HAP-1 (cell line): ENCODE measurements around the gene MKX.

ENCODE experiments used
- DNase-seq, 2 experiments: peaks; one replicate each; pipeline ENCODE4 v3.0.0-alpha.2; 2016 to 2020; ENCODE audit warnings: low spot score in 2 of 2
- H3K27me3 ChIP-seq: fragments of 250-450 bp; sonication (Bioruptor Pico); 2 replicates; pipeline ENCODE4 v1.5.1; 2020; ENCODE audit warnings: low read depth, mild to moderate bottlenecking, moderate library complexity
- H3K36me3 ChIP-seq: fragments of 250-450 bp; sonication (Bioruptor Pico); replicated peaks from 2 replicates; pipeline ENCODE4 v1.5.1; 2020; ENCODE audit warnings: mild to moderate bottlenecking
- H3K4me1 ChIP-seq: fragments of 250-450 bp; sonication (Bioruptor Pico); 2 replicates; pipeline ENCODE4 v1.5.1; 2020; ENCODE audit warnings: mild to moderate bottlenecking
- H3K4me3 ChIP-seq: fragments of 250-450 bp; sonication (Bioruptor Pico); 2 replicates; pipeline ENCODE4 v1.5.1; 2020; ENCODE audit warnings: mild to moderate bottlenecking, moderate library complexity
- H3K9me3 ChIP-seq: fragments of 250-450 bp; sonication (Bioruptor Pico); 2 replicates; pipeline ENCODE4 v1.5.1; 2020; ENCODE audit warnings: mild to moderate bottlenecking, moderate library complexity
- in situ Hi-C: fragments of 300-500 bp; cut with MboI; formaldehyde crosslinking; loops from 3 replicates; pipeline ENCODE4 v1.14.3; 2020; ENCODE audit warnings: low sequenced_read_pairs, inconsistent platforms, mixed read lengths

The MKX gene

DNA sequence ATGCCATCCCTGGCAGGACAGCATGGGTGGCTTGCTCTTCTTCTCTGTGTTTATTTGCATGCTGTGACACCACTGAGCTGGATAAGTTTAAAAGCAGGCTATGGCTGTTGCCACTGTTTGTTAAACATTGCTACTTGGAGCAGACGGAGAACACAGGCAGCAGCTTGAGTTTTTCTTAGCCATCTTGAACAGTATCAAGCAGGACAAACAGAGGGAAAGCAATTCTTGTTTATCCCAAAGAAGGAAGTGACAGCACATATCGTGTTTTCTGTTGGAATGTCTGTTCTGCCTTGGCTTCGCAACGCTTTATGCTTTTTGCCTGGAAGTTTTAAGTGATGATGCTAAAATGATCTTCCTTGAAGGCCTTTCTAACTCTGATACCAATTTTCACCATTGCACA is 73.8 kb downstream of the MKX start:
- Histone ChIP-seq H3K4me3 (no peak overlapping the region), H3K4me1 (peaks cover 19% of the 10 kb centered on the region), H3K36me3 (no peaks in the 10 kb centered on the region), H3K27me3 (no peaks in the 10 kb centered on the region), H3K9me3 (no peaks in the 10 kb centered on the region)
- no peak for DNase-seq
- in situ Hi-C loops = no loop called here

DNA sequence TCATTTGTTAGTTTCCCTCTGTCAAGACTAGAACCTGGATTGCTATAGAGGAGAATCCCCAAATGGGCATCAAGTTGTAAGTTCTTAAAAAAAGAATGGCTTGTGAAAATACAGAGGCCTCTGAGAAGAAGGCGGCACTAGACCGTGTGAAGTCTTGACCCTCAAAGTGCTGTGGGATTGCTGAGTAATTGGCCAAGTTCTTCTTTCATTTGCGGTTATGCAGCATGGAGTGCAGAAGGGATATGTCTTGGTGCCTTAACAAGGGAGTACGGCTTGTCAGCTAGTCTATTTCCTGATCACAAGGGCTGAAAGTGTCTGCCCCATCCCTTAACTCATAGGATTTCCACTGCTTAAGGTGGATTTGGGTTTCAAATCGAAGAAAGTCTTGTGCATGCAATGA is 81.2 kb downstream of the MKX start:
- Histone ChIP-seq H3K9me3 (no peaks in the 10 kb centered on the region), H3K36me3 (no peaks in the 10 kb centered on the region), H3K27me3 (no peaks in the 10 kb centered on the region), H3K4me1 (no peaks in the 10 kb centered on the region), H3K4me3 (no peak overlapping the region)
- no peak for DNase-seq
- in situ Hi-C loops = no loop called here

DNA sequence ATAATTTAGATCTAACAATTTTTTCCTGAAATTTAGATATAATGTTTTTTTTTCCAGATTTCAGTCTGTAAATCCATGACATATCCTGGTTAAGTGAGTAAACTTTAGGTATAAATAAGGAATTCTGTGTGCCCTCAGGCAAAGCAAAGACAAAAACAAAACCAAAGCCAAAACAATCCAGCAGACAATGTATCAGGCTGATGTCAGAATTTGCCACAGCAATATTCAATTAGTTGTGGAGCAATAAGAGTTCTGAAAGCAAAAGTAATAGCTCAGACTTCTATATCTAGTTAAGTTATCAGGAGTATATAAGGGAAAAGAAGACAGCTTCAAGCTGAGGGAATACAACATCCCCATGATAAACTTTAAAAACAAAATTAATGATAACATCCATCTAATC is 82.0 kb downstream of the MKX start:
- DNase-seq = no peak
- Histone ChIP-seq H3K36me3 (no peaks in the 10 kb centered on the region), H3K4me1 (no peaks in the 10 kb centered on the region), H3K27me3 (no peaks in the 10 kb centered on the region), H3K4me3 (no peak overlapping the region), H3K9me3 (no peaks in the 10 kb centered on the region)
- in situ Hi-C loops = no loop called here

DNA sequence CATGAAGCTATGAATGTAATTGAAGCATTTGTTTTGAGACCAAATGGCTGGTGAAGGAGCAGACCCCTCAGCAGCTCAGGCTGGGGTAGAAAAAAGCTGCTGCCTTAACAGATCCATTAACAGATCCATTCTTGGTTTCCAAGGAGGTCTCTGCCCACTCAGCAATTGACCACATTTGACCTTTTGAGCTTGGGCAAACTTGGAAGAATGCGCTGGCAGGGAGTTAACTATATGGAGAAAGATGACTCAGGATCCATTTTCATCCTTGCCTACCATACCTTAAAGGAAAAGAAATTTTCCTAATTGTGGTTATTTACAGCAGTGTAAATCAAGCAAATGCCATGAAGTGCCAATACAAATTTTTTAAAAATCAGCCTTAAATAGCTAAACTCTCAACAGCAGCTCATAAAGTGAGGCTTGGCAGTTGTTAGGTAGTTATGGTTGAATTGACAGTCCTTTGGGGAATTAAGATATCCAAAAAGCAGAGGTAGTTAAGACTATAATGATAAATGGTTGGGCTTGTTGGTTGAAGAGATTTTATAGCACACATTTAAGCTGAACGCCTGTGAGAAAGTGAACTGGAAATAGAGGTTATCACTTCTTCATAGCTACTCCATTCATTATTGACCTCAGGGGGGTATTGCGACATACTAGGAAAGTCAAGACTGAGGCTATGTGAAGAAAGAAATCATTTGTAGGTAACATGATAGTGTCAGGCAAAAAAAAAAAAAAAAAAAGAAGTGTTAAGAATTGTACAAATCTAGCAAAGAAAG is 83.9 kb downstream of the MKX start:
- H3K4me3 ChIP-seq = no peak overlapping the region
- no peaks in the 10 kb centered on the region for H3K9me3 ChIP-seq
- H3K27me3 ChIP-seq = no peaks in the 10 kb centered on the region
- in situ Hi-C loops = no loop called here
- no peaks in the 10 kb centered on the region for H3K36me3 ChIP-seq
- H3K4me1 ChIP-seq = no peaks in the 10 kb centered on the region
- no peak for DNase-seq

DNA sequence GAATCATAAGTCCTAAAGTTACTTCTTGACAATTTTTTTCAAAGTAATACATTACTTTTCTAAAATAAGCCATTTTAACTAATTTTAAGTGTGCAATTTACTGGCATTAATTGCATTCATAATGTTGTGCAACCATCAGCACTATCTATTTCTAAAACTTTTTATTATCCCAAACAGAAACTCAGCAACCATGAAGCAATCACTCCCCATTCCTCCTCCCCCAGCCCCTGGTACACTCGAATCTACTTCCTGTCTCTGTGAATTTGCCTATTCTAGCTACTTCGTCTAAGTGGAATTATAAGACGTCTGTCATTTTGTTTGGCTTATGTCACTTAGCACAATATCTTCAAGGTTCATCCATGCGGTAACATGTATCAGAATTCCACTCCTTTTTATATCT is 84.9 kb downstream of the MKX start:
- DNase-seq = no peak
- Histone ChIP-seq H3K27me3 (no peaks in the 10 kb centered on the region), H3K4me1 (no peaks in the 10 kb centered on the region), H3K36me3 (no peaks in the 10 kb centered on the region), H3K9me3 (no peaks in the 10 kb centered on the region), H3K4me3 (no peak overlapping the region)
- in situ Hi-C loops = no loop called here

DNA sequence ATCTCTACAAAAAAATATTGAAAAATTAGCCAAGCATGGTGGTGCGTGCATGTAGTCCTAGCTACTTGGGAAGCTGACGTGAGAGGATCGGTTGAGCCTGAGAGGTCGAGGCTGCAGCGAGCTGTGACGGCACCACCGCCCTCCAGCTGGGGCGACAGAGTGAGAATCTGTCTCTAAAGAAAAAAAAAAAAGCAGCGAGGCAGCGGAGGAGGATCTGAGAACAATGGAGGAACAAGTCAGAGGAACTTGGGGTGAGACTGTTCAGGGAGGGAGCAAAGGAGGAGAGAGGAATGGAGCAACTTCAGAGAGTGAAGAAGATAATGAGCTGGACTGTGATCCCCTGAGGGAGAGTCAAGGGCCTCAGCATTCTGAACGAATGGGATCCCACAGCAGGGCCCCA is 85.4 kb downstream of the MKX start:
- no peaks in the 10 kb centered on the region for H3K4me1 ChIP-seq
- no peaks in the 10 kb centered on the region for H3K36me3 ChIP-seq
- H3K9me3 ChIP-seq = no peaks in the 10 kb centered on the region
- no peaks in the 10 kb centered on the region for H3K27me3 ChIP-seq
- DNase-seq = no peak
- no peak overlapping the region for H3K4me3 ChIP-seq
- in situ Hi-C loops = no loop called here

DNA sequence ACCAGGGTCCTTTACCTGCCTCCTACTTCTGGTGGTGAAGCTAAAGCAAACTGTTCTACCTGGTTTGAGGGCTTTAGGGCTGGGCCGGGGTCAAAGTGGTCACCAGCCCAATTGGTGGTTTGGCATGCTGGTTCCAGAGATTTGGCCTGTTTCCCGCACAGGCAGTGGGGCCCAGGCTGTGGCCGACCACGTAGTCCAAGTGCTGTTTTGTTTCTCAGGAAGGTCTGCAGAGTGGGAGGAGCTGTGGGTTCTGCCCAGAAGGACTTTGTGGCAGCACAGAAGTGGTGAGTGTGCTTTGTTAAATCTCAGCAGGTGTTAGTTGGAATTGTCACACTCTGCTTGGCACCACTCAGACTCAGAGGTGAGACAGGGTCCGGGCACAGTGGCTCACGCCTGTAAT is 85.8 kb downstream of the MKX start:
- Histone ChIP-seq H3K4me3 (no peak overlapping the region), H3K36me3 (no peaks in the 10 kb centered on the region), H3K4me1 (no peaks in the 10 kb centered on the region), H3K9me3 (no peaks in the 10 kb centered on the region), H3K27me3 (no peaks in the 10 kb centered on the region)
- in situ Hi-C loops = loop anchor here (10.0 kb wide), 1 partner anchor 105 kb away; no protein-coding TSS in a partner anchor
- no peak for DNase-seq

DNA sequence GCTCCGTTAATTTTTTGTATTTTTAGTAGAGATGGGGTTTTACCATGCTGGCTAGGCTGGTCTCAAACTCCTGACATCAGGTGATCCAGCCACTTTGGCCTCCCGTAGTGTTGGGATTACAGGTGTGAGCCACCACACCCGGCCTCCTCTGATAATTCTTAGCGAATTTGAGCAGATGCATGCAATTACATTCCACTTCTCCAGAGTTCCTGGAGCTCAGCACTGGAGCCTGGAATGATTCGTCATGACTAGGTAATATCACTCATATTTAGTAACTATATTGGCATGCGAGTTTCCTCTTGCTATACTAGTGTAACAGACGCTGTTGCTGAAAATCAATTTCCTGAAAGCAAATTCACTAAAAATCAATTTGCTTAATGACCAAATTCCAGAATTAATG is 86.8 kb downstream of the MKX start:
- in situ Hi-C loops = loop anchor here (10.0 kb wide), 1 partner anchor 104 kb away; no protein-coding TSS in a partner anchor
- no peak for DNase-seq

DNA sequence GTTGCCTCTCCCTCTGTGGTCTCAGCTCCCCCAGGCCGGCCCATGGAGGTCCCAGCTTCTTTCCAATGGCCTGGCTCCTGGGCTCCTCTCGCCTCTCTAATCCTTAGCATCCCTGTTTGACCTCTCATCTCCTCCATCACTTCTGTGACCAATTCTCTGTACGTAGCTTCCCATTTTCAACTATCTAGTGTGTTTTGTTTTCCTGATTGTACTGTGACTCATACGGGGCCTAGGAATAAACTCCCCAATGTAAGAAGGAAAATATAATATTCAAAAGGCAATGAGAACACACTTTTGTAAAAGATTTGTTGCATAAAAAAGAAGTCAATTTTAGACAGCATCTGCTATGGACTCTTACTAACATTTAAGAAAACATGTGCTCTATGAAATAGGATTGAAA is 90.3 kb downstream of the MKX start:
- H3K4me3 ChIP-seq = no peak overlapping the region
- H3K27me3 ChIP-seq = no peaks in the 10 kb centered on the region
- no peaks in the 10 kb centered on the region for H3K9me3 ChIP-seq
- H3K36me3 ChIP-seq = no peaks in the 10 kb centered on the region
- in situ Hi-C loops = loop anchor here (10.0 kb wide), 1 partner anchor 100 kb away; no protein-coding TSS in a partner anchor
- no peak for DNase-seq
- H3K4me1 ChIP-seq = no peaks in the 10 kb centered on the region

More for the DNA sequence above, 86.8 kb downstream of the MKX start:
- Histone ChIP-seq H3K4me3 (no peak overlapping the region), H3K36me3 (no peaks in the 10 kb centered on the region), H3K9me3 (no peaks in the 10 kb centered on the region), H3K4me1 (no peaks in the 10 kb centered on the region), H3K27me3 (no peaks in the 10 kb centered on the region)

DNA sequence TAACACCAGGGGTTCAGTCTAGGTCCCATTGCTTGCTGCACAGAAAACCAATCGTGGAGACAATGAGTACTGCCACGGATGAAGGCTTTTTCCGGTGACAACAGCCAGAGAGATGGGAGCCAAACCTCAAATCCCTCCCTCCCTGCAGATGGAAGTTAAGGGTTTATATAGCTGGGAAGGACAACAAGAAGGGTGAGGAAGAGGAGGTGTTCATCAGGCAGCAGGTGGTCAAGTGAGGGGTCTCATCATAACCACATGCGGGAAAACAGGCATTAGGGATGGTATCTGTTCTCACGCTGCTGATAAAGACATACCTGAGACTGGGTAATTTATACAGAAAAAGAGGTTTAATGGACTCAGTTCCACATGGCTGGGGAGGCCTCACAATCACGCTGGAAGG is 91.3 kb downstream of the MKX start:
- no peak overlapping the region for H3K4me3 ChIP-seq
- H3K9me3 ChIP-seq = no peaks in the 10 kb centered on the region
- in situ Hi-C loops = loop anchor here (10.0 kb wide), 1 partner anchor 99 kb away; no protein-coding TSS in a partner anchor
- H3K27me3 ChIP-seq = no peaks in the 10 kb centered on the region
- DNase-seq = no peak
- H3K36me3 ChIP-seq = no peaks in the 10 kb centered on the region
- no peaks in the 10 kb centered on the region for H3K4me1 ChIP-seq

DNA sequence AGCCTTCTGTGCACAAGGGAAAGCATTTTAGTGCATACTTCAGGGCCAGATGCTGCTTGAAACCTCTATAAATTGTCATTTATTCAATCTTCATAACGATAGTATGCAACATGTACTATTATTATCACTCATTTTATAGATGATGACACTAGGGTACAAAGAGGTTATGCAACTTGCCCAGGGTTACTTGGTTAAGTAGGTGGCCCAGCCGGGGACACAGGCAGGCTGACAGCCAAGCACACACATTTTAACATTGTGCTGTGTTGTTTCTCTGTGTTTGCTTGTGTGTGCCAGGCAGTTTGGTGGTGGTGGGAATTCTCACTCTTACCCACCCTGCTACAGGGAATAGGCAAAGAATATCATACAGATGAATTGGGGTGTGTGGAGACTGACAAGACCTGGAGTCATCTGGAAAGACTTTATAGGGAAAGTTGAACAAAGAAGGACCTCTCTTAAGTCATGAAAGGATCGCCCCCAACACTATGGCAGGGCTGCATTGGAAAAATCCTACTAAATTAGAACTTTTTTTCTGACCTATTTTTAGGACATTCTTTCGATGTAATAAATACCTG is 98.9 kb downstream of the MKX start:
- no peak overlapping the region for H3K4me3 ChIP-seq
- H3K27me3 ChIP-seq = no peaks in the 10 kb centered on the region
- no peaks in the 10 kb centered on the region for H3K4me1 ChIP-seq
- peaks cover 4% of the 10 kb centered on the region; the same call in 1 of the 2 replicates for H3K9me3 ChIP-seq
- H3K36me3 ChIP-seq = no peaks in the 10 kb centered on the region
- DNase-seq = no peak
- in situ Hi-C loops = no loop called here

DNA sequence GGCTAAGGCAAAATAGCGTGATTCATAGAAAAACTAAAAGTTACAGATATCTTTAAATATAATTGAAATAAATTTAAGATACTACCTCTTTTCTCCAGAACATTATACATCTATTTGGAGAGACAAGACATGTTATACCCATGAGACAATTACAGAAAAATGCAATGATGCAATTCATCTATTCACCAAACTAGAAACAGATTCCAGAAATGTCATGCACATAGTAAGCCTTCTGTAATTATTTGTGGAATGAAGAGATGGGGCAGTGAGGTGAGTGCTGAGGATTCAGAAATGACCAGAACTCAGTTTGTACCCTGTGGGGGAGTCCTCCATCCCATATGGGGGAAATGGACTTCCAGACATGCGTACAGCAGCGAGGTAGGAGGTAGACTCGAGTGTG is 99.4 kb downstream of the MKX start:
- Histone ChIP-seq H3K4me1 (no peaks in the 10 kb centered on the region), H3K9me3 (peaks cover 4% of the 10 kb centered on the region; the same call in 1 of the 2 replicates), H3K27me3 (no peaks in the 10 kb centered on the region), H3K36me3 (no peaks in the 10 kb centered on the region), H3K4me3 (no peak overlapping the region)
- DNase-seq = no peak
- in situ Hi-C loops = no loop called here

DNA sequence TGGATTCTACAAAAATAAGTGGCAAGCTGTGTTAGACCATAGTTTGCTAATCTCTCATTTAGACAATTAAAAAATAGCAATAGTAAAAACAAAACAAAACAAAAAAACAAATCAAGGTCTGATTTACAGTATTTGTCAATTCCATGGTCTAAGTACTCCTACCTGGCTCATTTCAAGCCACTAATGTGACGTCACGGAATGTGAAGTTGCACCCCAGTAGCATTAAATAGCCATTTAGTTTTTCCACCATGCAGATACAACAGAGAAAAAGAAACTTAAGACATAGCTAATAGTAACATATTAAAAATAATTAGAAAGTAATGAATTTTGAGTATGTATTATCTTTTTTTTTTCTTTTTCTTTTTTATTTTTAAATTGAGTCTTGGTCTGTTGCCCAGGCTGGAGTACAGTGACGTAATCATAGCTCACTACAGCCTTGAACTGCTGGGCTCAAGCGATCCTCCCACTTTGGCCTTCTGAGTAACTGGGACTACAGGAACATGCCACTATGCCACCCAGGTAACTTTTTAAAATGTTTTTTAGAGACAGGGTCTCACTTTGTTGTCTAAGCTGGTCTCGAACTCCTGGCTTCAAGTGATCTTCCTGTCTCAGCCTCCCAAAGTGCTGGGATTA is 101.2 kb downstream of the MKX start:
- Histone ChIP-seq H3K9me3 (peaks cover 4% of the 10 kb centered on the region; the same call in 1 of the 2 replicates), H3K36me3 (no peaks in the 10 kb centered on the region), H3K4me3 (no peak overlapping the region), H3K4me1 (no peaks in the 10 kb centered on the region), H3K27me3 (no peaks in the 10 kb centered on the region)
- DNase-seq = no peak
- in situ Hi-C loops = no loop called here

DNA sequence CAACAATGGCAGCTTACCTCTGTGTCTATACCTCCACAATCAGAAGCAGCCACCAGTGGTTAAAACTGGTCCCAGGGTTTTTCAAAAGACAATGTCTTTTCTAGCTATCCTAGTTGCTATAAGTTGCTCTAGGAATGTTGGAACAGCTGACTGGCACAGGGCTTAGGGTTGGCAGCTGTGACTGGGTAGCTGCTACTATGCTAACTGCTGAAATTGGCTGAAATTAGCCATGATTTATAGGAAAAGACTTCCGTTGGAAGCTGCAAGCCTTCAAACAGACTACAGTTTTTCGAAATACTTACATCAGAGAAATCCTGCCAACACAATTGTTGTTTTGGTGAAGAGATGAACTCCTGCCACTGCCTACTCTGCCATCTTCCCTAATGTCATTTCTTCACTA is 102.3 kb downstream of the MKX start:
- in situ Hi-C loops = no loop called here
- no peak for DNase-seq
- Histone ChIP-seq H3K4me1 (peaks cover 1% of the 10 kb centered on the region), H3K36me3 (no peaks in the 10 kb centered on the region), H3K9me3 (peaks cover 4% of the 10 kb centered on the region; the same call in 1 of the 2 replicates), H3K4me3 (no peak overlapping the region), H3K27me3 (no peaks in the 10 kb centered on the region)
